Ammon's horn (tissue), 1 donor: ENCODE measurements around the gene POLA2.

Source experiments
- DNase-seq: peaks from one replicate; pipeline ENCODE4 v3.0.0-alpha.2; 2016; ENCODE audit warnings: low spot score

POLA2 gene

DNA sequence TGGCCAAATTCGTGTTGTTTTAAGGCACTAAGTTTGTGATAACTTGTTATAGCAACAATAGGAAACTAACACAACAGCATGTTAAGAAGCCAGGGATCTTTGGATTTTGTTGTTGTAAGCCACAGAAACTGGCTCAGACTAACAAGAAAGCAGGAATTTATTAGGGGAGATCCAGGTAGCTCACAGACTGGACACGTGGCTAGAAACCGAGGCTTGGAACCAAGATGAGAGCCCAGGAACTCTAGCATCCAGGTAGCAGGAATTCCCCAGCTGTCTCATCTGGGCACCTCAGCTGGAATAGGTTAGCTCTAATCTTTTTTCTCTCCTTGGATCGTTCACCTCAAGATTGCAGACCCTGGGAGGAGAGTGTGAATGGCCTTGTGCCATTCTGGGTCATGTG lies 24.9 kb downstream of the POLA2 start:
- DNase-seq = no peak

DNA sequence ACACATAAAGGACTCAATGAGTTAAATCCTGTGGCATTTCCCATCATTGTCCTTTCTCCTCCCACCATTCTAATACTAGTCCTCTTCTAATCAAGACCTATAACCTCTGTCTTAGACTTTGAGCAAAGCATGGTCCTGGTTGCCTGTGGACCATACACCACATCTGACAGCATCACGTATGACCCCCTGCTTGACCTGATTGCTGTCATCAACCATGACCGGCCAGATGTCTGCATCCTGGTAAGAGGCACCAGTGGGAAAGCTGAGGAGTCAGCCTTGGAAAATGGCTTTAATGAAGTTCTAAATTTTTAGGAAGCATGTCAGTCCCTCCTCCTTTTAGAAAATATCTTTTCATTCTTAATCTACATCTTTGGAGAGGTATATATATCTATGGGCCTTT lies 25.8 kb downstream of the POLA2 start:
- no peak for DNase-seq

DNA sequence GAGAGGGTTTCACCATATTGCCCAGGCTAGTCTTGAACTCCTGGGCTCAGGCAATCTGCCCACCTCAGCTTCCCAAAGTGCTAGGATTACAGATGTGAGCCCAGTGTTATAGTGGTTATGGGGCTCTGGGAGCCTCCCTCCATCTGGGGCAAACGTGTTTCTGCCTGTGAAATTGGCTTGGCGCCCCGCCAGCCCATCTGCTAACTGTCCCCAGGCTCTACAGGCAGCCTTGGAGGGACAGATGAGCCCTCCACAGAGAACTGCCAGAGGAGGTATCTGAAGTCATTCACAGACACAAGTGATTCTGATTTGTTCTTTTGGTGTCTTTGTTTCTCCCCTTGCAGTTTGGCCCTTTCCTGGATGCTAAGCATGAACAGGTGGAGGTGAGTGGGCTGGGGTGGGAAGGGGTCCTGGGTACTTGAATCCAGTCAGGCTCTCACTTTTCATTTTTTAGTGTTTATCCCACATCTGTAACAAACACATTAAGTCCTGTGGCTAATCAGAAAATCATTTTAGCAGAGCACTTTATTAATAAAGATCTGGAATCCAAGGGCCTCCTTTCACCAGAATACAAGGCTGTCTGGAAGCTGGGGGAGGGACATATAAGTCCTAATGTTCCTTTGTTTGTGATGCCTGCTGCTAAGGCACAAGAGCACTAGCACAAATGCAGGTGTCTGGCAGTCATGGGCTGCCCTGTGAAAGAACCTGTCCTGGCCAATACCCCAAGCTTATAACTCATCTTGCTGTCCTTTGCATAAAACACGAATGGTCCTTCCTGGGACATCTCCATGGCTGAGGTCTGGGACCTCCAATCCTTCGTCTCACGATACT lies 27.2 kb downstream of the POLA2 start:
- DNase-seq = peak; percentile 66

DNA sequence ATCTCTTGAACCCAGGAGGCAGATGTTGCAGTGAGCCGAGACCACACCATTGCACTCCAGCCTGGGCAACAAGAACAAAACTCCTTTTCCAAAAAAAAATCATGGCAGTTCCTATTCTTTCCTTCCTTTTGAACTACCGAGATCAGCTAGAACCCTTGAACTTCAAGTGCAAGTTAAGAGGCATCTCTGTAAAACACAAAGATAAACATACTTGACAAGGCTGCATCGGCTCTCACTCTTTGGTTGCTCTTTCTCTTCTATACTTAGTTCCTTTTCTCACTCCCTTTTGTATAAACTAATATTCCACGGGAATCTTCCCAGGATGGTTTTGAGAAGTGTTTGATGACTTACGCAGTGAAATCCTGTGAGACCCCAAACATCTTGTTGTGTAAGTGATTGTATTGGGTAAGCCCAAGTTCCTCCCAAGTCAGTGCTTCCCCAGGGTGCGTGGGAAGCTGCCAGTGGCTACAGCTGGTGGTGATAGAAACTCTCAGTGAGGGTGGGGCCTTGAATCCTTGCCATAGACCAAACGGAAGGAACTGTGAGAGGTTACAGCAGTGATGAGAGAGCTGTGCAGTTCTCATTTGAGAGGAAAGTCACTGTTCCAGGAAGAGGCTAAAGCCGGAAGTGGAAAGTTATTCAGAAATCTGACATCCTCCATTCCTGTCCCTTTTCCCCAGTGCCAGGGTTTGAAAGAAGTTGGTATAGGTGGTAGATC lies 28.8 kb downstream of the POLA2 start:
- DNase-seq = peak; percentile 95

DNA sequence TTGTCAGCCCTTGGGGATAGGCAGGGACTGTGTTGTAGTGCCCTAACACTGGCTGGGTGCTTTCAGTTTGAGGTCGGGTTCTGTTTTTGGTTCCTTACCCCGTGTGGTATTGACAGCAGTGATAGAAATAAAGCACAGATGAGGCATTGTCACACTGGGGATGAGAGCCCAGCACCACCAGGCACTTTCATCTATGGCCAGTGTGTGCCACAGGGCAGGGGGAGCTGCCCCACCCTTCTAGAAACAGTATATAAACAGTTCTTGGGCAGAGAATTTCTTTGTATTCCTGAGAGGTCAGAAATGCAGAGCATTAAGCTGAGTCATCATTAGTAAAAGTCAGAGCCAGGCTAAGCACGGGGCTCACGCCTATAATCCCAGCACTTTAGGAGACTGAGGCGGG lies 29.9 kb downstream of the POLA2 start:
- peak; percentile 96 for DNase-seq

DNA sequence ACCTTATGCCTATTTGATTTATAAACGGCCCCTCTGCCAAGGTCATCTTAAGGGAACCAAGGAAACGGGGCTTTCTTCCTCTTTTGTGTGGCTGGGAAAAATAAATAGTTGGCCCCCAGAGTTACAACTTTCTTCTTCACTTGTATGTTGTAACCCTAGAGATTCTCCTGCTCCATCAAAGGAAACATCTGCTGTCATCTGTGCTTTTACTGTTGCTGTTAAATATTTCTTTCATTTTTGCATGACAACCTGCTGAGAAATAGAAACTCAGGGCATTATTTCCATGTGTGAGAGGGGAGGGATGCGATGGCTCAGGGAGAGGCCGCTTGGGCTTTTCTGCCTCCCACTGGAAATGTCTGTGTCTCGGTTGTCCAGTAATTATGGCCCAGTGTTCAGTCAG lies 31.1 kb downstream of the POLA2 start:
- DNase-seq = no peak

DNA sequence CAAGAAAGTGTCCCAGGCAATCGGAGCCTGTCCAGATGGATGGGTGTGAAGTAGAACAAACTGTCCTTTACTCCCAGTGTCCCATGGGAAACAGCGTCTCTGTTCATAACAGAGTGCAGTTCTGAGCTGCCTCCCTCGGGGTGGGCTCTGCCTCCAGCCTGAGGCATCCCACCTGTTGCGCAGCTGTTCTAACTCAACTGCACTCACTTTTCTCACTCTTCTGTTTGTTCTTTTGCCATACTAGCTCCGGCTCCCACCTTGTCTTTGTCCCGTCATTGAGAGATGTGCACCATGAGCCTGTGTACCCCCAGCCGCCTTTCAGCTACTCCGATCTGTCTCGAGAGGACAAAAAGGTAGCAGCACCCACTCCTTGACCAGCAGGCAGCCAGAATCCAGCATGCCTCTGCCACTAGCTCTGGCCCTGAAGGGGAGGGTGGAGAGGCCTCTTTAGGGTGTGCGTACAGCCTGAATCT lies 32.2 kb downstream of the POLA2 start:
- DNase-seq = peak; percentile 62

DNA sequence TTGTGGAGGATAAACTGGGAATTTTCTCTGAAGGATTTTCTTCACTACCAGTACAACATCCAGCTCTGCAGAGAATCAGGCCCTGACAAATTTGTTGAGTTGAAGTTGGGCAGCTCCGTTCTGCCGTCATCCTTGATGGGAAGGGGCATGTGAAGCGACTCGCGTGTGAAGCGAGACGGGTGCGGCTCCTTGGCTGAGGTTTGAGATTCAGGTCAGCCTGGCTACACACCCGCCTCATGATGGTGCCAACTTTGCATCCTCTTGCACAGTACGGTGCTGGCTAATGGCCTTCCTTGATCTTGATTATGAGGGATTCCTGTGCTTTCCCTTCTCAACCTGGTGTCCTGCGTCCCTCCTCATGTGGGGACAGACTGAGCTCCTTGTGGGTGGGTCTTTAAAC lies 33.2 kb downstream of the POLA2 start:
- DNase-seq = no peak

DNA sequence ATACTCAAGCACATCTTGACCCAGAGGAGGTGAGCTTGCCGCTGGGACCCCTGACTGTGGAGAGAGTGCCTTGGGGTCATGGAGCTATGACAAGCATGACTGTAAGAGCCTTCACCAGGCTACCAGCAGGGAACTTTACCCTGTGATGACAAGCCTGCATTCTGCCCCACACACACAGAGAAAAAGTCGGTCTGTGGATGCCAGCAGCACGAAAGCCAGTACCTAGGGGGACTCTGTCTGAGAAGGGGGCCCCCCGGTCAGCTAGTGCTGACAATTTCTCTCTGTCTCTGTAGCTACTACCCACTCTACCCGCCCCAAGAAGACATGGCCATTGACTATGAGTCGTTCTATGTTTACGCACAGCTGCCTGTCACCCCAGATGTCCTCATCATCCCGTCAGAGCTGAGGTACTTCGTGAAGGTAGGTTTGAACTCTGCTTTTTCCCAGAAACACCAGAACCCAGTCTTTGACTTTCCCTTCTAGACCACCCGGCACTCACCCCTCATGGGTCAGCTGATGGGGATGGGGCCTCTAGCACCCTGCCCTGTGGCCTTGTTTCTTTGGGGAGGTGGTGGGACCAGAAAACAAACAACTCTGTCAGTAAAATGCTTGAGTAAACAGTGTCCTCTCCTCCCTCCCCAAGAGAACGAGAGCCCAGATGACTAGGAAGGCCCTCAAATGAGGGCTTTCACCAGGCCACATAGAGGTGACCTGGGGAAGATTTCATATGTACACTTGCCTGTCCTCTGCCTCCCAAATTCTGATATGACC lies 34.0 kb downstream of the POLA2 start:
- no peak for DNase-seq

DNA sequence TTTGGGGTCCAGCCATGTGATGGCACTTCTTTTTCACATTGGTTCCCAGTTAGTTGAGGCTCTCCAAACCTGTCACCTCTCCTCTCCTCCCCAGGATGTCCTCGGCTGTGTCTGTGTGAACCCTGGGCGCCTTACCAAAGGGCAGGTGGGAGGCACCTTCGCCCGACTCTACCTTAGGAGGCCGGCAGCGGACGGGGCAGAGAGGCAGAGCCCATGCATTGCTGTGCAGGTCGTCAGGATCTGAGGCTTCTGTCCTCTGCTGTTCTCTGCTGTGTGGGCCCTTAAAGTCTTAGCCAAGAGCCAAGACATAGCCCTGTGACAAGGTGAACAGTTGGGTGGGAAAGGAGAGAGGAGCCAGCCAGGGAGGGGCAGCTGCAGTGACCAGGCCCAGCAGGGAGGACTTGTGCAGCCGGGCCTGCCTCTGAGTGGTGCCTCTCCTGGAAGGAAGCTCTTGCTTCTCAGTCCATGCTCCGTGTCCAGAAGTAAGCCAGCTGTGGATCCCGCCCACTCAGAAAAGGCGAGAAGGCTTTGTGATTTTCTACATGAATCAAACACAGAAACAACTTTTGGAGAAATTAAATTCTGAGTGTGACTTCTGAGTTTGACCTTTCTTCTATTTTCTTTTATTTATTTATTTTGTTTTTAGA lies 35.4 kb downstream of the POLA2 start:
- DNase-seq = no peak

DNA sequence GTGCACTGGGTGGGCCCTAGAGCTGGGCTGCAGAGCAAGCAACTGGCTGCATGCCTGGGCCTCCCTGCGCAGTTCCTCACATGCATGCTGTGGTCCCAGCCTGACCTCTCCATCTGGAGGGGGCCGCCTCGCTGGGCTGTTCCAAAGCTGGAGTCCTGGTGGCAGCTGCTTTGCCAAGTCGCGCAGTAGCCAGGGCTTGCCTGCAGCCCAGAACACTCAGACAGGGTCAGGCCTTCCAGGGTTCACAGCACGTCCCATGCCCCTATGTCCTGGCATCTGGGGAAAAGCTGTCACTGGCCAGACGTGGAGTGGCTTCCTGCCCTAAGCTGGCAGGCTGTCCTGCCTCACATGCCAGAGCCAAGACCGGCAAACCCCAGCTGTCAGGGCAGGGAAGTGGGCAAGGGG lies 36.4 kb downstream of the POLA2 start:
- peak; percentile 80 for DNase-seq

DNA sequence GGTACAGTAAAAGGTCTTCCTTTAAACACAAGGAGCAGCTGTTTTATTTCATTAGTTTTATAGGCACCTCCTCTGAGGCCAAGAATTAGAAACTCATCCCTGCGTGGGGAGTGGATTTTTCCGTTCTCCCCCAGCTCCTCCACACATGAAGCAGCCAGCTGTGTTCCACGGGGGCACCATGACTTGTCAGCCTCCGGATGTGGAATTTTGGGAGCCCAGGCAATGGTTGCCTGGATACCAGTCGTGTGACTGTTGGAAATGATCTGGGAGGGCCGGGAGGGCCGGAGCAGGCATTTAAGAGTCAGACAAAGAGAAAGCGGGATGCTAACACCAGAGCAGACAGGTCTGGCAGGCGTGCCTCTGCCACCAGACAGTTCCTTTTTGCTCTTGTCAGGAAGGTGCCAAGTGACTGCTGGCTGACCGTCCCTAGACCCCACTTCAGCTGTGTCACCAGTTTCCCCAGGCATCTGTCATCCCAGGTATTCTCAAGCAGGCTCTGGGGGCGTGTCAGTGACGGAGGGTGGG lies 37.0 kb downstream of the POLA2 start:
- DNase-seq = peak; percentile 71

DNA sequence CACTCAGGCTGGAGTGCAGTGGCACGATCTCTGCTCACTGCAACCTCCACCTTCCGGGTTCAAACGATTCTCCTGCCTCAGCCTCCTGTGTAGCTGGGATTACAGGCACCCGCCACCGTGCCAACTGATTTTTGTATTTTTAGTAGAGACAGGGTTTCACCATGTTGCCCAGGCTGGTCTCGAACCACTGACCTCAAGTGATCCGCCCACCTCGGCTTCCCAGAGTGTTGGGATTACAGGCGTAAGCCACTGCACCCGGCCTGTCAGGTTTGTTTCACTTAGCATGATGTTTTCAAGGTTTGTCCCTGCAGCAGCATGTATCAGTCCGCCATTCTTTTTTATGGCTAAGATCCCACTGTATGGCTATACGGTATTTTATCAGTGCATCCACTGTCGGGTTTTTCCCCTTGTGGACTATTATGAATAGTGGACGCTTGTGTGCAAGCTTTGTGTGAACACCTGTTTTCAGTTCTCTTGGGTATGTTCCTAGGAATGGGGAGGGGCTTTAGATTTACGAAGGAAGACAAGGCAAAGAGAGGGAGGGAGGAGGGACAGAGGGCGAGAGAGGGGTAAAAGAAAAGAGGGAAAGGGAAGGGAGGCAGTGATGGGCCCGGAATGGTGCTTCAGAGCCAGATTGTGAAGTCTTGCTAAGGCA lies 39.0 kb downstream of the POLA2 start:
- DNase-seq = no peak

DNA sequence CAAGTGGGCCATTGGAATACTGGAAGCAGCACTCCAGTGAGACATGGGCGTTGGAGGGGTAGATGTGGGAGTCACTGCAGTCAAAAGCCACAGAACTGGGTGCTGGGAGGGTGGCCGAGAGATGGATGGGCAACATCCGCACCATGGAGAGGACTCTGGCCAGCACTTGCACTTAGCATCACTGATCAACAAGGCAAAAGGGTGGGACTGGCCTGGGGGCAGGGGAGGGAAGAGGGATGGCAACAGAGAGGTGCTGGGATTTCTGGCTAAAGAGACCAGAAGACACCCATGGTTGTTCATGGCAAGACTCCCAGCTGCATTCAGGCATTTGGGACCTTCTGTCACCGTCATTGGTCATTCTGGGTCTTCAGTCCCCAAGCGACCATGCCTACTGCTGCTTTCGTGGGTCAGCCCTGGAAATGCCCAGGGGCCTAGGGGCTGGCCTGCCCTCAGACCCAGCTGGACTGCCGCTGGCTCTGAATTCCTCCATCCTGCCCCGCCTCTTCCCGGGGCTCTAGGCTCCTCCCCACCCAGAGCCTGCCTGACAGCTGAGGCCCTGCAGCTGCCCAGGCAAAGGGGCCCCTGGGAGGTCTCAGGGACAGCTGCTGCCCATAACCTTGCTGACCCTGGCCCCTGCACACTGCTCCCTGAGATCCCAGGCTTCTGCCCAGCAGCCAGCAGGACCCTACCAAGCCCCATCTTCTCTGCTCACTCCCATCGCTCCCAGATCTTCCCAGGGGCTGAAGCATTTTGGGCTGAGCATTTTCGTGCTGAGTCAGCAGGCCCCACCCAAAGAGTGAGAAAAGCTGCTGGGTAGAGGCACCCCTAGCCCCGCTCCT lies 39.9 kb downstream of the POLA2 start:
- DNase-seq = peak; percentile 72

DNA sequence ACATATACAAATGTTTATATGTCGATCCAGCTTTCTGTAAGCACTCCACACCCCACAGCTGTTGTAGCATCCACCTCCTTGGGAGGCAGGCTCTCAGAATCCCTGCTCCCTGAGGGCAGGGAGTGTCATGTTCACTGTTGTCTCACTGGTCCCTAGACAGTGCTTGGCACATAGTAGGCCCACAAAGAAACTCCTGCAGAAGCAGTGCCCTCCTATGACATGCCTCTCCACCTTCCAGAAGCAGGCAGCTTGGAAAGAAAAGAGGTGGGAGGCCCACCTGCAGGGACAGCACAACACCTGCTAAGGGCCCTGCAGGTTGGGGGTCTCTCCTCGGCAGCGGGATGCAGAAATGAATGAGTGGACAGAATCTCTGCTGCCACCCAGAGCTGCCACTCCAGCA lies 41.8 kb downstream of the POLA2 start:
- DNase-seq = no peak

DNA sequence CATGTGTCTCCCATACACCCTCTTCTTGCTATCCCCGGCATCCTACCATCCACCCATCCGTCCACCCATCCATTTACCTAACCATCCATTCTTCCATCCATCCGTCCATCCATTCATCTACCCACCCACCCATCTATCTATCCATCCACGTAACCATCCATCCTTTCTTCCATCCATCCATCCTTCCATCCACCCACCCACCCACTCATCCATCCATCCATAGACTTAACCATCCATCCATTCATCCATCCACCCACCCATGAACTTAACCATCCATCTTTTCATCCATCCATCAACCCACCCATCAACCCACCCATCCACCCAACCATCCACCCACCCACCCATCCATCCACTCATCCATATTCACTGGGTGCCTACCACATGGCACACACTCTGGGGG lies 42.3 kb downstream of the POLA2 start:
- DNase-seq = no peak

DNA sequence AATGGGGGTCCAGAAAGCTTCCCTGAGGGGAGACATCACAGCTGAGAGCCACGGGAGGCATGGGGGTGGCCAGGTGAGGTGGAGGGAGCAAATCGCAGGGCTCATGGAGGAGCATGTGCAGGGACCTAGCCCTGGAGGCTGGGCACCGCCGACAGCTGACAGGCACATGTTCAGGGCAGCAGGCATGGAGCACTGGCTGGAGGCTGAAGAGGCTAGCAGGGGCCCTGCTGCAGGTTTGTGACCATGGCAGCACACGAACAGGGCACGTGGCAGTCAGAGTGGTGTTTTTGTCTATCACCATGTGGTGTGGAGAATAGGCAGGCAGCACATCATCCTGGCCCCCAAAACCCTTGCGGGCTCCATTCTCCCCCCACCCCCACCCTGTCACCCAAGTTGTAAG lies 42.9 kb downstream of the POLA2 start:
- DNase-seq = no peak

DNA sequence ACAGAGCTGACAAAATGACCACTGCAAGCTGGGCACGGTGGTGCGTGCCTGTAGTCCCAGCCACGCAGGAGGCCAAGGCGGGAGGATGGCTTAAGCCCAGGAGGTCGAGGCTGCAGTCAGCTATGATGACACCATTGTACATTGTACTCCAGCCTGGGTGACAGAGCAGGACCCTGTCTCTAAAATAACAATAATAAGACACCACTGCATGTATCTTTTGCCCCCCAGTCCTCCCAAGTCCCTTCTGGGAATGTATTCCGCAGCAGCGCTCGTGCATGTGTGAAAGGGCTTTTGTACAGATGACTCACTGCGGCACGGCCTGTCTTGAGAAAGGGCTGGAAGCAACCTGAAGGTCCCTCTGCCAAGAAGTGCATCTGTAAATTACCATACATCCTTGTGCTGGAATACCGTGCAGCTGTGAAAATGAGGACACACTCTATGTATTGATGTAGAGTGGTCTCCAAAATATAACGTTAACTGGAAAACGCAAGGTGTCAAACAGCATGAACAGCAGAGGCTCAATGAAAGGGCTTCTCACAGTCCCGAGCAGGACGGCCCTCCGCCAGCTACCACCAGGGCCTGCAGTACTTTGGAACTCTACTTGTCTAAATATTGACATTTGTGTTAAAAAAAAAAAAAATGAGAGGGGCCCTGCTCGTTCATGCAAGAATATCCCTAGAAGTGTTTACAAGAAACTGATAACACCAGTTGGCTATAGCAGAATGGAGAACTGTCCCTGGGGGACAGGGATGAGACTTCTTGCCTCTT lies 43.9 kb downstream of the POLA2 start:
- DNase-seq = no peak
